OCI-LY1 (cell line): ENCODE results near the gene UBE2Q1.

Experiments
- H2AFZ ChIP-seq: fragments of 200-600 bp; sonication (generic), shearing (Covaris generic); 2 replicates; pipeline ENCODE4 v1.6.0; 2014; ENCODE audit warnings: antibody characterized with exemption, mild to moderate bottlenecking, low read length
- H3F3A ChIP-seq: fragments of 200-600 bp; sonication (generic), shearing (Covaris generic); 2 replicates; pipeline ENCODE4 v1.6.0; 2014; ENCODE audit warnings: mild to moderate bottlenecking, antibody characterized with exemption, low read length, moderate library complexity; ENCODE audit not compliant: insufficient read depth
- H3K27ac ChIP-seq: fragments of 200-600 bp; sonication (generic); 2 replicates; pipeline ENCODE4 v1.5.1; 2014; ENCODE audit warnings: low read length, mixed run types, mild to moderate bottlenecking, low read depth; ENCODE audit not compliant: poor library complexity, severe bottlenecking
- H3K27me3 ChIP-seq: fragments of 200-600 bp; sonication (generic); 2 replicates; pipeline ENCODE4 v1.6.0; 2014; ENCODE audit warnings: antibody characterized with exemption, mild to moderate bottlenecking, low read length, moderate library complexity; ENCODE audit not compliant: insufficient read depth
- H3K36me3 ChIP-seq: fragments of 200-600 bp; sonication (generic); 2 replicates; pipeline ENCODE4 v1.6.1; 2014; ENCODE audit warnings: mild to moderate bottlenecking, antibody characterized with exemption, low read length, moderate library complexity, mixed read lengths; ENCODE audit not compliant: insufficient read depth
- H3K4me1 ChIP-seq: fragments of 200-600 bp; sonication (generic); 2 replicates; pipeline ENCODE4 v1.5.1; 2014; ENCODE audit warnings: mild to moderate bottlenecking, low read length, moderate library complexity; ENCODE audit not compliant: insufficient read depth, severe bottlenecking
- H3K4me2 ChIP-seq: fragments of 200-600 bp; sonication (generic), shearing (Covaris generic); 2 replicates; pipeline ENCODE4 v1.6.1; 2014; ENCODE audit warnings: low read length
- H3K4me3 ChIP-seq: fragments of 200-600 bp; sonication (generic); 2 replicates; pipeline ENCODE4 v1.5.1; 2014; ENCODE audit warnings: low read length, low read depth, mild to moderate bottlenecking, mixed read lengths; ENCODE audit not compliant: poor library complexity, severe bottlenecking
- H3K79me2 ChIP-seq: fragments of 200-600 bp; shearing (Covaris generic); 2 replicates; pipeline ENCODE4 v1.6.1; 2016; ENCODE audit warnings: mixed run types, low read length, mixed read lengths; ENCODE audit not compliant: insufficient read depth
- H3K9ac ChIP-seq: fragments of 200-600 bp; sonication (generic), shearing (Covaris generic); 2 replicates; pipeline ENCODE4 v1.6.1; 2014; ENCODE audit warnings: mild to moderate bottlenecking, low read length, mixed read lengths
- H3K9me2 ChIP-seq: fragments of 200-600 bp; sonication (generic), shearing (Covaris generic); 2 replicates; pipeline ENCODE4 v1.6.1; 2014; ENCODE audit warnings: low read depth, mild to moderate bottlenecking, low read length, mixed read lengths
- H3K9me3 ChIP-seq: fragments of 200-600 bp; shearing (Covaris generic); 2 replicates; pipeline ENCODE4 v1.6.1; 2014; ENCODE audit warnings: low read length, mixed read lengths
- H4K20me1 ChIP-seq: fragments of 200-600 bp; sonication (generic), shearing (Covaris generic); 2 replicates; pipeline ENCODE4 v1.6.0; 2016; ENCODE audit warnings: mild to moderate bottlenecking, low read length; ENCODE audit not compliant: insufficient read depth
- CTCF ChIP-seq: fragments of 200-600 bp; sonication (generic), shearing (Covaris generic); IDR thresholded peaks from 2 replicates; pipeline ENCODE4 v1.5.1; 2017; ENCODE audit warnings: mild to moderate bottlenecking, antibody characterized with exemption, low read length, moderate library complexity, mixed read lengths
- EZH2 ChIP-seq: fragments of 200-600 bp; sonication (generic), shearing (Covaris generic); IDR thresholded peaks from 2 replicates; pipeline ENCODE4 v1.8.0; 2017; ENCODE audit warnings: borderline replicate concordance, mixed run types, mild to moderate bottlenecking, antibody characterized with exemption, low read length, moderate library complexity, mixed read lengths

Gene UBE2Q1

GRCh38 chr1:154571964-154572288 is 13.5 kb upstream of the UBE2Q1 start:
- H3F3A ChIP-seq, result peaks cover 6% of the 10 kb centered on the region; the same call in 1 of the 2 replicates
- no peaks in the 10 kb centered on the region for H3K9me2 ChIP-seq
- no peak overlapping the region for H2AFZ ChIP-seq
- H3K4me1 ChIP-seq, result peaks cover 28% of the 10 kb centered on the region
- H3K9me3 ChIP-seq, result no peaks in the 10 kb centered on the region
- no peak overlapping the region for H3K27ac ChIP-seq
- no peaks in the 10 kb centered on the region for H4K20me1 ChIP-seq
- no peak overlapping the region for H3K4me2 ChIP-seq
- H3K9ac ChIP-seq, result no peak overlapping the region
- no peak overlapping the region for H3K4me3 ChIP-seq
- H3K79me2 ChIP-seq, result no peaks in the 10 kb centered on the region
- 0 out of 2 replicates have a peak, but pooled peaks cover 3% of the 10 kb centered on the region for H3K36me3 ChIP-seq
- TF ChIP-seq EZH2 (no peak), CTCF (no peak)
- H3K27me3 ChIP-seq, result 0 out of 2 replicates have a peak, but pooled peaks cover 7% of the 10 kb centered on the region

GRCh38 chr1:154571244-154571963 is 12.9 kb upstream of the UBE2Q1 start:
- Histone ChIP-seq H3K27me3 (0 out of 2 replicates have a peak, but pooled peaks cover 10% of the 10 kb centered on the region), H3K4me1 (peaks cover 24% of the 10 kb centered on the region), H3K79me2 (no peaks in the 10 kb centered on the region), H4K20me1 (no peaks in the 10 kb centered on the region), H3F3A (peaks cover 6% of the 10 kb centered on the region; the same call in 1 of the 2 replicates), H3K27ac (no peak overlapping the region), H3K9me3 (no peaks in the 10 kb centered on the region), H3K4me3 (no peak overlapping the region), H2AFZ (no peak overlapping the region), H3K4me2 (no peak overlapping the region), H3K9ac (no peak overlapping the region), H3K9me2 (no peaks in the 10 kb centered on the region), H3K36me3 (no peaks in the 10 kb centered on the region)
- no peak for TF ChIP-seq CTCF
- no peak for TF ChIP-seq EZH2

GRCh38 chr1:154568157-154568815 is 9.8 kb upstream of the UBE2Q1 start:
- no peaks in the 10 kb centered on the region for H3K79me2 ChIP-seq
- H3K36me3 ChIP-seq, result no peaks in the 10 kb centered on the region
- H3K4me1 ChIP-seq, result no peaks in the 10 kb centered on the region
- no peak for TF ChIP-seq EZH2
- TF ChIP-seq CTCF, result no peak
- H2AFZ ChIP-seq, result no peak overlapping the region
- H3K9ac ChIP-seq, result no peak overlapping the region
- H3F3A ChIP-seq, result no peaks in the 10 kb centered on the region
- no peaks in the 10 kb centered on the region for H3K9me3 ChIP-seq
- H4K20me1 ChIP-seq, result no peaks in the 10 kb centered on the region
- no peaks in the 10 kb centered on the region for H3K9me2 ChIP-seq
- H3K27ac ChIP-seq, result no peak overlapping the region
- H3K4me2 ChIP-seq, result peak overlapping the region; percentile 14; the same call in 1 of the 2 replicates
- no peak overlapping the region for H3K4me3 ChIP-seq
- H3K27me3 ChIP-seq, result 0 out of 2 replicates have a peak, but pooled peaks cover 14% of the 10 kb centered on the region
